Neural progenitor cell (in vitro differentiated cells): ENCODE measurements around the gene RNF213.

Experiments
- CTCF ChIP-seq: fragments of 200-600 bp; sonication (generic); IDR thresholded peaks from 2 replicates; pipeline ENCODE4 v1.5.1; 2017; ENCODE audit warnings: antibody characterized with exemption, mild to moderate bottlenecking
- EZH2 ChIP-seq: fragments of 200-600 bp; sonication (generic); IDR thresholded peaks from 2 replicates; pipeline ENCODE4 v1.6.1; 2017; ENCODE audit warnings: antibody characterized with exemption, mild to moderate bottlenecking, moderate library complexity
- EZH2phosphoT487 ChIP-seq: fragments of 200-600 bp; sonication (generic); IDR thresholded peaks from 2 replicates; pipeline ENCODE4 v1.6.1; 2017; ENCODE audit warnings: antibody characterized with exemption

GRCh38 chr17:80294210-80294609 is 33.6 kb downstream of the RNF213 start:
- TF ChIP-seq CTCF (no peak), EZH2phosphoT487 (no peak), EZH2 (no peak)
